K562 (cell line): ENCODE results near the gene ERBB3. TPM values are rescaled to one million over a fixed set of nuclear protein-coding genes. Genes with fewer than 3 reads are reported as not detected.

Experiments used
- BACH1 ChIP-seq: fragments of 200-800 bp; sonication (Bioruptor generic); IDR thresholded peaks from 2 replicates; pipeline ENCODE4 v1.6.1; 2016; ENCODE audit warnings: missing genetic modification characterization, missing compliant biosample characterization
- CXXC5 ChIP-seq: fragments of 250-450 bp; sonication (Bioruptor Pico); IDR thresholded peaks from 2 replicates; pipeline ENCODE4 v1.8.0; 2022; ENCODE audit warnings: inconsistent platforms, mild to moderate bottlenecking, moderate library complexity
- EHMT2 ChIP-seq: fragments of 450-650 bp; IDR thresholded peaks from 2 replicates; pipeline ENCODE4 v1.6.1; 2018; ENCODE audit warnings: antibody characterized with exemption
- FOXM1 ChIP-seq, 2 experiments: fragments of 450-650 bp in 1 of 2; sonication (generic) in 1 of 2; formaldehyde crosslinking in 1 of 2; IDR thresholded peaks; 2 replicates each; pipeline versions ENCODE4 v1.6.1 to v1.9.0; 2017 to 2022; ENCODE audit warnings: low read depth in 2 of 2, mild to moderate bottlenecking in 2 of 2, missing genetic modification reagents in 1 of 2, moderate library complexity in 1 of 2
- GABPA ChIP-seq: fragments of 200-800 bp; sonication (Bioruptor generic); conservative IDR thresholded peaks from 2 replicates; pipeline ENCODE4 v1.6.1; 2016; ENCODE audit warnings: low read depth, missing genetic modification characterization, missing compliant biosample characterization
- HNRNPK ChIP-seq: fragments of 200-400 bp; formaldehyde crosslinking; IDR thresholded peaks from one replicate; pipeline ENCODE4 v1.6.1; 2018; ENCODE audit warnings: mild to moderate bottlenecking, low read depth, low read length; ENCODE audit not compliant: poor library complexity, severe bottlenecking
- JUN ChIP-seq, 2 experiments: sonication (generic) in 1 of 2; formaldehyde crosslinking in 1 of 2; IDR thresholded peaks; 2 replicates each; pipeline versions ENCODE4 v1.6.1 to v1.8.0; 2012 to 2022; ENCODE audit warnings: borderline replicate concordance in 2 of 2, mild to moderate bottlenecking in 2 of 2, improper control_type of control experiment in 1 of 2, low read depth in 1 of 2, low read length in 1 of 2, missing genetic modification reagents in 1 of 2
- LCOR ChIP-seq: sonication (generic); formaldehyde crosslinking; IDR thresholded peaks from 2 replicates; pipeline ENCODE4 v1.8.0; 2022; ENCODE audit warnings: mild to moderate bottlenecking, missing genetic modification reagents
- PHB2 ChIP-seq: fragments of 450-650 bp; IDR thresholded peaks from 2 replicates; pipeline ENCODE4 v1.6.1; 2017; ENCODE audit warnings: low read depth
- POLR2A ChIP-seq: fragments of 450-650 bp; conservative IDR thresholded peaks from 2 replicates; pipeline ENCODE4 v1.6.1; 2016
- POLR3G ChIP-seq: IDR thresholded peaks from 2 replicates; pipeline ENCODE4 v1.6.1; 2011; ENCODE audit not compliant: insufficient read length, insufficient replicate concordance; ENCODE audit errors: extremely low read depth
- RBM39 ChIP-seq: fragments of 200-400 bp; formaldehyde crosslinking; optimal IDR thresholded peaks from 2 replicates; pipeline ENCODE3; 2018; ENCODE audit warnings: low read depth, low read length
- SIN3B ChIP-seq: fragments of 450-650 bp; IDR thresholded peaks from 2 replicates; pipeline ENCODE4 v1.6.1; 2017; ENCODE audit warnings: low read depth, mild to moderate bottlenecking, moderate library complexity
- SRSF9 ChIP-seq: fragments of 200-400 bp; formaldehyde crosslinking; IDR thresholded peaks from 2 replicates; pipeline ENCODE4 v1.6.1; 2017; ENCODE audit warnings: low read depth, low read length, borderline replicate concordance
- TFAM ChIP-seq: fragments of 250-450 bp; sonication (Bioruptor Pico); conservative IDR thresholded peaks from 2 replicates; pipeline ENCODE4 v1.5.0; 2021; ENCODE audit warnings: mild to moderate bottlenecking, moderate library complexity
- ZNF212 ChIP-seq: fragments of 450-650 bp; formaldehyde crosslinking; IDR thresholded peaks from 2 replicates; pipeline ENCODE4 v1.4.0; 2020; ENCODE audit warnings: mild to moderate bottlenecking
- ZNF224 ChIP-seq: sonication (generic); formaldehyde crosslinking; IDR thresholded peaks from 2 replicates; pipeline ENCODE4 v1.8.0; 2022; ENCODE audit warnings: mild to moderate bottlenecking, missing genetic modification reagents
- ZNF324 ChIP-seq: fragments of 250-450 bp; sonication (Bioruptor Pico); IDR thresholded peaks from 2 replicates; pipeline ENCODE4 v1.4.0; 2020; ENCODE audit warnings: mild to moderate bottlenecking
- polyA plus RNA-seq, 8 experiments: library from polyadenylated mRNA; depleted of rRNA in 4 of 8; stranded (reverse) in 5 of 8; unstranded in 3 of 8; fragments of >200 nt; fragmentation: Nextera tagmentation in 2 of 8; fragmentation: Illumina TruSeq in 1 of 8; extraction: Ambion mirVana in 2 of 8; extraction: Trizol in 1 of 8; gene quantifications; 2 replicates each; pipeline versions ENCODE4 v1.2.1 to v1.2.3, GENCODE V29; 2011 to 2014; ENCODE audit warnings: inconsistent platforms in 1 of 8, missing spikeins in 1 of 8
- total RNA-seq, 7 experiments: library from RNA; depleted of rRNA in 6 of 7; stranded (reverse); fragments of >200 nt in 6 of 7; fragmentation: Illumina TruSeq in 2 of 7; extraction: Trizol in 2 of 7; gene quantifications; 2 replicates each; pipeline versions ENCODE4 v1.2.1 to v1.2.3, GENCODE V29; 2011 to 2021; ENCODE audit warnings: low replicate concordance in 1 of 7
- TF ChIP-seq, protein P1 (sequence below): fragments of 250-450 bp; sonication (Bioruptor Pico); IDR thresholded peaks from 2 replicates; pipeline ENCODE4 v1.8.0; 2022; ENCODE audit warnings: inconsistent platforms, mild to moderate bottlenecking, moderate library complexity, borderline replicate concordance
- TF ChIP-seq, protein P2 (sequence below): IDR thresholded peaks from 2 replicates; pipeline ENCODE4 v1.6.1; 2011; ENCODE audit not compliant: insufficient read length; ENCODE audit errors: extremely low read depth
- TF ChIP-seq, protein P3 (sequence below): fragments of 250-450 bp; sonication (Bioruptor Pico); IDR thresholded peaks from 2 replicates; pipeline ENCODE4 v1.6.1; 2021; ENCODE audit warnings: mild to moderate bottlenecking
- TF ChIP-seq, protein P4 (sequence below), 2 experiments: fragments of 450-650 bp; IDR thresholded peaks; 2 replicates each; pipeline ENCODE4 v1.6.1; 2018; ENCODE audit warnings: mild to moderate bottlenecking in 2 of 2, low read depth in 1 of 2; ENCODE audit not compliant: partially characterized antibody in 2 of 2

Gene ERBB3
- total and polyA plus RNA-seq, 9 of the 15 experiments (the other 6 are each of a cell fraction or from before 2014, with no cell fraction given): 1.5 to 5.4 (median 3.8) TPM

DNA sequence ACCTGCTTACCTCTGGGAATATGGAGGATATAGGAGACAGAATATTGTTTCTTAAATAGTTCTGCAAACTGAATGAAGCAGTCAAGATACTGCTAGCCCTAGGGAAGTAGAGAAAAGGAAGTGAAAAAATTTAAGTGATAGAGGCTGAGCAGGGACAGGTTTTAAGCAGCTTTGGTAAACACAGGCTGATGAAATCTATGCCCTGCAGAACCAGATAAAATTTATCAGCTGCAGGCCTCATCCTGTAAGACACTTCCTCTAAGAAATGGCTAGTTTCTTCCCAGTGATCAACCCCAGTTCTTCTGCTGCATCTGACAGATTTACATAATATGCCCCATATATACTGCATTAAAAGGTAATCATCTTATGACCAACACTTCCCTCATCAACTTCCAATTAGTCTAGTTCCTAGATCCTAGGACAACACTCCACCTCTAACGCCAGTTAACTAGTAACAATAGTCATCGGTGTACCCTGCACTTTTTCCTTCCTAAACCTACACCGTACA, 46.8 kb downstream of the ERBB3 start (continued):
- TF ChIP-seq ZNF324 (no peak), ZNF224 (CRISPR knock-in tag) (no peak), HNRNPK (no peak), BACH1 (tag) (0 out of 2 replicates have a peak, but pooled peaks have one; percentile 8), CXXC5 (CRISPR knock-in tag) (no peak), SIN3B (no peak), RBM39 (no peak), SRSF9 (no peak), FOXM1 (IDR thresholded peaks at IDR 0.05; ENCODE audit: low read depth) (peak; percentile 93), FOXM1 (CRISPR knock-in tag; IDR thresholded peaks at IDR 0.05; ENCODE audit: low read depth) (no peak), LCOR (no peak), EHMT2 (no peak), POLR3G (no peak), TFAM (no peak), JUN (IDR thresholded peaks at IDR 0.05; ENCODE audit: borderline replicate concordance, low read depth, low read length) (peak; percentile 54; the same call in 1 of the 2 replicates), JUN (CRISPR knock-in tag; IDR thresholded peaks at IDR 0.05; ENCODE audit: borderline replicate concordance) (no peak), GABPA (tag) (no peak), ZNF212 (CRISPR knock-in tag) (no peak), PHB2 (peak; percentile 9; the same call in 1 of the 2 replicates), POLR2A (no peak)
- TF ChIP-seq, protein P1, sequence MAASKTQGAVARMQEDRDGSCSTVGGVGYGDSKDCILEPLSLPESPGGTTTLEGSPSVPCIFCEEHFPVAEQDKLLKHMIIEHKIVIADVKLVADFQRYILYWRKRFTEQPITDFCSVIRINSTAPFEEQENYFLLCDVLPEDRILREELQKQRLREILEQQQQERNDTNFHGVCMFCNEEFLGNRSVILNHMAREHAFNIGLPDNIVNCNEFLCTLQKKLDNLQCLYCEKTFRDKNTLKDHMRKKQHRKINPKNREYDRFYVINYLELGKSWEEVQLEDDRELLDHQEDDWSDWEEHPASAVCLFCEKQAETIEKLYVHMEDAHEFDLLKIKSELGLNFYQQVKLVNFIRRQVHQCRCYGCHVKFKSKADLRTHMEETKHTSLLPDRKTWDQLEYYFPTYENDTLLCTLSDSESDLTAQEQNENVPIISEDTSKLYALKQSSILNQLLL: no peak
- TF ChIP-seq, protein P2, sequence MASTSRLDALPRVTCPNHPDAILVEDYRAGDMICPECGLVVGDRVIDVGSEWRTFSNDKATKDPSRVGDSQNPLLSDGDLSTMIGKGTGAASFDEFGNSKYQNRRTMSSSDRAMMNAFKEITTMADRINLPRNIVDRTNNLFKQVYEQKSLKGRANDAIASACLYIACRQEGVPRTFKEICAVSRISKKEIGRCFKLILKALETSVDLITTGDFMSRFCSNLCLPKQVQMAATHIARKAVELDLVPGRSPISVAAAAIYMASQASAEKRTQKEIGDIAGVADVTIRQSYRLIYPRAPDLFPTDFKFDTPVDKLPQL: no peak
- TF ChIP-seq, protein P3, sequence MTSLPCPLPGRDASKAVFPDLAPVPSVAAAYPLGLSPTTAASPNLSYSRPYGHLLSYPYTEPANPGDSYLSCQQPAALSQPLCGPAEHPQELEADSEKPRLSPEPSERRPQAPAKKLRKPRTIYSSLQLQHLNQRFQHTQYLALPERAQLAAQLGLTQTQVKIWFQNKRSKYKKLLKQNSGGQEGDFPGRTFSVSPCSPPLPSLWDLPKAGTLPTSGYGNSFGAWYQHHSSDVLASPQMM (CRISPR knock-in tag): no peak
- TF ChIP-seq, protein P4, sequence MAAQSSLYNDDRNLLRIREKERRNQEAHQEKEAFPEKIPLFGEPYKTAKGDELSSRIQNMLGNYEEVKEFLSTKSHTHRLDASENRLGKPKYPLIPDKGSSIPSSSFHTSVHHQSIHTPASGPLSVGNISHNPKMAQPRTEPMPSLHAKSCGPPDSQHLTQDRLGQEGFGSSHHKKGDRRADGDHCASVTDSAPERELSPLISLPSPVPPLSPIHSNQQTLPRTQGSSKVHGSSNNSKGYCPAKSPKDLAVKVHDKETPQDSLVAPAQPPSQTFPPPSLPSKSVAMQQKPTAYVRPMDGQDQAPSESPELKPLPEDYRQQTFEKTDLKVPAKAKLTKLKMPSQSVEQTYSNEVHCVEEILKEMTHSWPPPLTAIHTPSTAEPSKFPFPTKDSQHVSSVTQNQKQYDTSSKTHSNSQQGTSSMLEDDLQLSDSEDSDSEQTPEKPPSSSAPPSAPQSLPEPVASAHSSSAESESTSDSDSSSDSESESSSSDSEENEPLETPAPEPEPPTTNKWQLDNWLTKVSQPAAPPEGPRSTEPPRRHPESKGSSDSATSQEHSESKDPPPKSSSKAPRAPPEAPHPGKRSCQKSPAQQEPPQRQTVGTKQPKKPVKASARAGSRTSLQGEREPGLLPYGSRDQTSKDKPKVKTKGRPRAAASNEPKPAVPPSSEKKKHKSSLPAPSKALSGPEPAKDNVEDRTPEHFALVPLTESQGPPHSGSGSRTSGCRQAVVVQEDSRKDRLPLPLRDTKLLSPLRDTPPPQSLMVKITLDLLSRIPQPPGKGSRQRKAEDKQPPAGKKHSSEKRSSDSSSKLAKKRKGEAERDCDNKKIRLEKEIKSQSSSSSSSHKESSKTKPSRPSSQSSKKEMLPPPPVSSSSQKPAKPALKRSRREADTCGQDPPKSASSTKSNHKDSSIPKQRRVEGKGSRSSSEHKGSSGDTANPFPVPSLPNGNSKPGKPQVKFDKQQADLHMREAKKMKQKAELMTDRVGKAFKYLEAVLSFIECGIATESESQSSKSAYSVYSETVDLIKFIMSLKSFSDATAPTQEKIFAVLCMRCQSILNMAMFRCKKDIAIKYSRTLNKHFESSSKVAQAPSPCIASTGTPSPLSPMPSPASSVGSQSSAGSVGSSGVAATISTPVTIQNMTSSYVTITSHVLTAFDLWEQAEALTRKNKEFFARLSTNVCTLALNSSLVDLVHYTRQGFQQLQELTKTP (IDR thresholded peaks at IDR 0.05; ENCODE audit: low read depth in 1 of 2, partially characterized antibody in 2 of 2): peak in 1 of 2 experiments; percentile 30
